ENCODE measurements around the gene PCNX1.
"Not testable (repeated sequence)": the region's sequence is repeated elsewhere in the genome, so short reads cannot be mapped to it uniquely, and the experiment has no call there.

PCNX1 gene

GRCh38 chr14:70916300-70916699, 9.0 kb downstream of the PCNX1 start:
- no peak for DNase-seq (ENCODE audit: low read depth)

- no peak for DNase-seq (ENCODE audit: low read depth)
Observed at GRCh38 chr14:70916799-70917198, 9.5 kb downstream of the PCNX1 start.

- DNase-seq (ENCODE audit: low read depth), result no peak
Observed at GRCh38 chr14:70917633-70918032, 10.4 kb downstream of the PCNX1 start.

- DNase-seq (ENCODE audit: low read depth), result no peak
Observed at GRCh38 chr14:70919774-70920173, 12.5 kb downstream of the PCNX1 start.

GRCh38 chr14:70920608-70921007, 13.3 kb downstream of the PCNX1 start:
- no peak for DNase-seq (ENCODE audit: low read depth)

- DNase-seq (ENCODE audit: low read depth), result no peak
Observed at GRCh38 chr14:70921669-70922068, 14.4 kb downstream of the PCNX1 start.

GRCh38 chr14:70924521-70924920, 17.3 kb downstream of the PCNX1 start:
- no peak for DNase-seq (ENCODE audit: low read depth)

GRCh38 chr14:70926235-70926830, 19.1 kb downstream of the PCNX1 start:
- DNase-seq (ENCODE audit: low read depth), result no peak

- no peak for DNase-seq (ENCODE audit: low read depth)
Observed at GRCh38 chr14:70931008-70931407, 23.7 kb downstream of the PCNX1 start.

GRCh38 chr14:70934084-70934483, 26.8 kb downstream of the PCNX1 start:
- no peak for DNase-seq (ENCODE audit: low read depth)

- no peak for DNase-seq (ENCODE audit: low read depth)
Observed at GRCh38 chr14:70934502-70935134, 27.4 kb downstream of the PCNX1 start.

GRCh38 chr14:70935135-70935534, 27.9 kb downstream of the PCNX1 start:
- no peak for DNase-seq (ENCODE audit: low read depth)

- not testable (repeated sequence) for DNase-seq (ENCODE audit: low read depth)
Observed at GRCh38 chr14:70939693-70940092, 32.4 kb downstream of the PCNX1 start.

GRCh38 chr14:70941637-70942341, 34.5 kb downstream of the PCNX1 start:
- DNase-seq (ENCODE audit: low read depth), result peak; percentile 46

GRCh38 chr14:70942342-70942706, 35.1 kb downstream of the PCNX1 start:
- no peak for DNase-seq (ENCODE audit: low read depth)

GRCh38 chr14:70942721-70943120, 35.5 kb downstream of the PCNX1 start:
- DNase-seq (ENCODE audit: low read depth), result not testable (repeated sequence)

- no peak for DNase-seq (ENCODE audit: low read depth)
Observed at GRCh38 chr14:70943838-70944237, 36.6 kb downstream of the PCNX1 start.

- no peak for DNase-seq (ENCODE audit: low read depth)
Observed at GRCh38 chr14:70947739-70948138, 40.5 kb downstream of the PCNX1 start.

- no peak for DNase-seq (ENCODE audit: low read depth)
Observed at GRCh38 chr14:70952485-70952884, 45.2 kb downstream of the PCNX1 start.

- no peak for DNase-seq (ENCODE audit: low read depth)
Observed at GRCh38 chr14:70954068-70954467, 46.8 kb downstream of the PCNX1 start.

GRCh38 chr14:70955543-70956480, 48.6 kb downstream of the PCNX1 start:
- no peak for DNase-seq (ENCODE audit: low read depth)

GRCh38 chr14:70956511-70956910, 49.3 kb downstream of the PCNX1 start:
- DNase-seq (ENCODE audit: low read depth), result no peak

All from activated T-helper 9 cell treated with anti-CD3 and anti-CD28 coated beads, Interleukin-2, amount 50 U/mL, for 16 hours (primary cell).